Stimulated activated CD4-positive, alpha-beta T cell treated with anti-CD3 and anti-CD28 coated beads, Interleukin-1b, Interleukin-23, amount 100 ng/mL, for 48 hours (primary cell): ENCODE data around the gene MAGI2.

Experiments
- DNase-seq: peaks from one replicate; pipeline ENCODE4 v3.0.0-alpha.2; 2020

Gene MAGI2

DNA sequence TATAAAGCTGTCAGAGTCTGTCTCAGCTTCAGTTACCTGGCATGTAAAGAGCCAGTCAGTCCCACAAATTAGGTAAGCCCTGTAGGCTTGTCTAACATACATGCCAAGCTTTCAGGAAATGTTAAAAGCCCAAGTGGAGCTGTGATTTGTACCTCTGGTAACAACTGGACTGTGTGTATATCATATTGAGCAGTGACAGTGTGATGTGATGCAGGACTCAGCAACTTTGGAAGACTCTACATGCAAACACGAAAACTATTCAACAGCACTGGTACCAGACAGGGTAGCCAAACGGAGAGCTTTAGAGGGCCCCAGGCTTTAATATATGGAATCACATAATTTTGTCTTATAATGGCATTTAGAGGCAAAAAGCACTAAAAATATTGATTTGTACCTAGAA lies 1066.9 kb downstream of the MAGI2 start:
- no peak for DNase-seq

DNA sequence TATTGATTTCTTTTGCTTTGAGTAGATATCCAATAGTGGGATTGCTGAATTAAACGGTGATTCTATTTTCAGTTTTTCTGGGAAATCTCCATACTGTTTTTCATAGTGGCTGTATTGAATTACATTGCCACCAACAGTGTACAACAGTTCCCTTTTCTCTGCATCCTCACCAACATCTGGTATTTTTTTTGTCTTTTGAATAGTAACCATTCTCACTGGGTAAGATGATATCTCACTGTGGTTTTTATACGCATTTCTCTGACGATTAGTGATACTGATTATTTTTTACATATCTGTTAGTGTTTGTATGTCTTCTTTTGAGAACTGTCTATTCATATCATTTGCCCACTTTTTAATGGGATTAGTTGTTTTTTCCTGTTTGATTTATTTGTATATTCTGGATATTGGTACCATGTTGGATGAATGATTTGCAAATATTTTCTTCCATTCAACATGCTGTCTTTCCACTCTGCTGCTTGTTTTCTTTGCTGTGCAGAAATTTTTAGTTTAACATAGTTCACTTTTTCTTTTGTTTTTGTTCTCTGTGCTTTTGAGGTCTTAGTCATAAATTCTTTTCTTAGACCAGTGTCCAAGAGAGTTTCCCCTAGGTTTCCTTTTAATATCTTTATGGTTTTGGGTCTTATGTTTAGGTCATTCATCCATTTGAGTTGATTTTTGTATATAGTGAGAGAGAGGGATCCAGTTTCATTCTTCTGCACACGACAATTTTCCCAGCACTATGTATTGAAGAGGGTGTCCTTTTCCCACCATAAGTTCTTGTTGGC lies 1070.2 kb downstream of the MAGI2 start:
- DNase-seq: no peak

DNA sequence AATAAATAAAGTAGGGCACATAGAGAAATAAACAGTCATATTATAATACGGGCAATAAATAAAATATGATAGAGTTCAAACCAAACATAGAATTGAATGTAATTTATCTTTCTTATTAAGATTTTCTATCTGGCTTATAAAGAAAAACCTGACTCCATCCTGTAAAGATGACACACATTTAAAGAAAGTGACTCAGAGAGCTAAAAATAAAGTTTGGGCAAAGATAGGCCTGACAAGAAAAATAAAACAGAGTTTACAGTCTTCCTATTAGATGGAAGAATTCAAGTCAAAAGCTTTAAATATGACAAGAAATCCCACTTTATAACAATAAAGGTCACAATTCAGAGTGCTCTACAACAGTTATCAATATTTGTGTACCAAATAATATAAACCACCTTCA lies 1074.3 kb downstream of the MAGI2 start:
- no peak for DNase-seq

DNA sequence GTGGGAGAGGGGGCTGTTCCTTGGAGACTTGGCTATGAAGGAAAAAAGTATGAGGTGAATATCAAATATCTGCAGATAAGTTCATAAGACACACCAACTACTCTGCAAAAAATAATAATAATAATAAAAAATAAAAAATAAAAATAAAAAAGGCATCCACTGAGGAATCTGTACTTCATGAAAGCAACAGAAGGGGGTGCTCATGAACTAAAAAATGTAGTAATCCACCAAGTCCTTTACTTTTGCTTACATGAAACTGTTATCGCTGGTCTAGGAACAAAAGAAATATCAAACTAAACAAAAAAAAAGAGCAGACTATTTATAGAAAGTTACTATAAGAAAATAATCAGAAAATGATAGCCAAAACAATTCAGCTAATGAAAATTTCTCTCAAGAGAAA lies 1075.9 kb downstream of the MAGI2 start:
- DNase-seq: no peak

DNA sequence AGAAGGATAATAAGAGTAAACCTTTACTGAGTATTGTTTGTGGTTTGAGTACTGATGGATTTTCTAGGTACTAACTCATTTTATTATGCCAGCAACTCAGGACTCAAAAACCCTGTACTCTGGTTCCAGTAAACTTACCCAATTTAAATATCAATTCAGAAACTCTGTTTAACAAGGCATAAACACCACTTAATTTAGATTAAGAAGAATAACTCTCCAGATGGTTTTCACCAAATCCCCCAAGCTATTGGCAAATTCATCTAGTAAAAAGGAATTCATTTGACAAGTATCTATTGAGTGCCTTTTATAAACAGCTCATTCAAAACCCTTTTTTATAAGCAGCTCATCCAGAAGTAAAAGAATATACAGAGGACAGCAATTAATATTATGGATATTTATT lies 1082.5 kb downstream of the MAGI2 start:
- DNase-seq: no peak

DNA sequence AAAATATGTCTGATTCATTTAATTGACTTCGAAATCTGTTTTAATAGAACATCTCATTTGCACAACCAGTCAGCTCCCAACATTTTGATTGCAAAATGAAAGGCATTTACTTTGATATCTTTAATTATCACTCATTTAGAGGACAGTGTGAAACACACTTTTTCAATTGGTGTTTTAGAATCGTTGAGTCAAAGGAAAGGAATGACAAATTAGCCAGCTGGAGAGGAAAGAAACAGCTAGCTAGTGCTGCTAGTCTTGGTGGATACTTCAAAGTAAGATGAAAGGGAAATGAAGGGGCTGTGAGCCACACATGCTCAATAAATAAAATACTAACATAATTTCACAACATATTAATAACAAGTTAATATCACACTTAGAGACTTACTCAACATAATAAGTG lies 1084.7 kb downstream of the MAGI2 start:
- no peak for DNase-seq

DNA sequence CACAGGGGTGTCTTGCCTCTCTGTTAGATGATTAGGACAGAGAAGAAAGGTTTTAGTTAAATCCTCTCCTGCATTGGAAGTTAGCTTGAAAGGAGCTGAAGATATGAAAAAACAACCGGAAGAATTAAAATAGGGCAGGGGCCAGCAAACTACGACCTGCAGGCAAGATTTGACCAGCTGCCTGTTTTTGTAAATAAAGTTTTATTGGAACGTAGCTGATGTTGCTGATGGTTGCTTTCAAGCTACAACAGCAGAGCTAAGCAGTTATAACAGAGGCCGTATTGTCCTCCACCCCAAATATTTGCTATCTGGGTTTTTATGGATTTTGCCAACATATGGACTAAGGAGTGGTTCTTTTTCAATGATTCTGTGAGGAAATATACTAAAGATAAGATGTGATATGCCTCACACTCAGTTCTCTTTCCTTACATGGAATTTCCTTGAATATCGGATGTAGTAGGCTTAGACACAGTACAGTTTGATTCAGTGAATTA lies 1086.1 kb downstream of the MAGI2 start:
- DNase-seq: no peak

DNA sequence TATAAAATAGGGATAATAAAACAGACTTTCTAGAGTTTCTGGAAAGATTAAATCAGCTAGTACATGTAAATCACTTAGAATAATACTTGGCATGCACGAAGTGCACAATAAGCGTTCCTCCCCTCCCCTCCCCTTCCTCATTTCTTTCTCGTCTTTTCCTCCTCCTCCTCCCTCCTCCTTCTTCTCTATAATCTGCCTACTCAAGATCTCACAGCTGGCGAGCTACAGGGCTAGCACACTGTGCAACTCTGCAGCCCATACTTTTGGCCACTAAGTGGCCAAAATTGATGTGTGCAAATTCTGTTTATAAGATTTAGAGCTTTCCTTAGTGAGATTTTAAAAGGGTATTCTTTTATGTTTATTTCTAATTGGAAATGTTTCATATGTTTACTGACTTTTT lies 1089.6 kb downstream of the MAGI2 start:
- DNase-seq: no peak

DNA sequence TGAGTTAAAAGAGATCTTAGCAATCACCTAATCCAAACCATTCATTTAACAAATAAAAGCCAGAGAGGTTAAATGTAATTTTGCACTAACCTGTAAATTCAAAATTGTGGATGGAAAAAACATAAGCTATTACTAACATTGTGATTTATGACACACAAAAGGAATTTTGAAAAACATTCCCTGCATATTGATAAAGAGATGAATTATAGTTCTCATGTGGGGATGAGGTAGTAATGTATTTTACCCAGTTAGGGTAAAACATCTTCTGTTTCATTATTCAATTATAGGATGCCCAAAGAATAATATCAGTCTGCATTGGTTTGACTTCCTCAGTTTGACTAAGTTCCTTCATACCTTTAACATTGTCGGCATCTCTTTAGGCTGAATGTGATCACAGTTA lies 1093.6 kb downstream of the MAGI2 start:
- DNase-seq: no peak

DNA sequence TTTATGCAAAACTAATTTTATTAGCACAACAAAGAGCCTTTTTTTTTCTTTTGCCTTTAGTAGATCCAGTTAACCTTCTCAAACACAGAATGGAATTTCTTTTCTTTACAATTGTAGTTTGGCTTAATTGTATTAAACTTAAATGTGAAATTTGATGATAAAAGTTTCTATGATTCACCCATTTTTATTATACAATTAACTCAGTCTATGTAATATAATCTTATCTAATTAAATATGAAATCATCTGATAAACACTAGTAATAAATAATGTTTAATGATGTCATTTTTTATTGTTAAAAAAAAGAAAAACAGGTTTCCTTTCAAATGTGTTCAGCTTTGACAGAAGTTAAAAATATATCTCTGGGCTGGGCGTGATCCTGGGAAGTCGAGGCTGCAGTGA lies 1095.8 kb downstream of the MAGI2 start:
- DNase-seq: no peak

DNA sequence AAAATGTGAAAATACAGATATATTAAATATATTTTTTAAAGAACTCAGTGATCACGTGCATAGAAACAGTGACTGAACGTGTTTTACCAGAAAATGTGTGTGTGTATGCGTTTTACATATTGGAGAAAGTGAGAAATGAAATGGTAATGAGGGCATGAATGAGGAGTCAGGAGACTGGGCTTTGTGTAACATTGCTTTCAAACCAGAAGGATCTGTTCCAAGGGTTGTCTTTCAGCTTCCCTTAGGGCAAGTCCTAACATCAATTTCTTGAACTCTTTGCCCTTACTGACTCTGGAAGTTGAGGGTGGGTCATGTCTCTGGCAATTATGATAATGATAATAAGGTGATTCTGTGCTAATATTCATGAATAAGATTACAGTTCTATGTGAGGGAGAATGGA lies 1097.6 kb downstream of the MAGI2 start:
- DNase-seq: no peak

DNA sequence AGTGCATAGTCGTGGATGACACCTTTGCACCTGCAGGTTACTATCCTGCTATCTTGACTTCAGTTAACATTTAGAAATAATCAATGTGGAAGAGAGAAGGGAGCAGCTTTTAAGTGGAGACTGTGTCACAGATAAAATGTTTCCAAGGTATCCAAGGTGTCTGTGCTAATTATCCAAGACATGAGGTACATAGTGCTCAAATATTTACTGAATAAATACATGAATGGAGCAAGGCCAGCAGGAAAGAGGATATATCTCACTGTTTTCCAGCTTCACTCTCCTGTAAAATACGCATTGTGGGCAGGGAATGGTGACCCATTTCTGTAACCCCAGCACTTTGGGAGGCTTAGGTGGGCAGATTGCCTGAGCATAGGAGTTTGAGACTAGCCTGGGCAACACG lies 1102.5 kb downstream of the MAGI2 start:
- DNase-seq: no peak

DNA sequence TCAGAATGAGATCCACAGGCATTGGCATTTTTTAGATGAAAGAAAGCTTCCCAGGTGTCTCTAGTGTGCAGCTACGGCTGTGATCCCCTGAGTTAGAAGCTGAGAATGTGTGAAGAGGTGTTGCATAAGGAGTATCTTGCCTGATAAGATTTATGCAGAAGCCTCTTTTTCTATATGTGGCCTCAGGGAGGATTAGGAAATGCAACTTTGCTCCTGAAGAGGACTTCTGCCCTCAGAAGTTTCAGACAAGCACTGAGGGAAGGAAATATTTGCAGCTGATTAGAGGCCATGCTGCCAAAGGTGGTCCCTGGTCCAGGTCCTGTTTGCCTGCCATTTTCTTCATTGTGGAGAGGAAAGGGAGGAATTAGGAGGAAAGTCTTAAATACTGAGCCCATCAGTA lies 1103.1 kb downstream of the MAGI2 start:
- no peak for DNase-seq

DNA sequence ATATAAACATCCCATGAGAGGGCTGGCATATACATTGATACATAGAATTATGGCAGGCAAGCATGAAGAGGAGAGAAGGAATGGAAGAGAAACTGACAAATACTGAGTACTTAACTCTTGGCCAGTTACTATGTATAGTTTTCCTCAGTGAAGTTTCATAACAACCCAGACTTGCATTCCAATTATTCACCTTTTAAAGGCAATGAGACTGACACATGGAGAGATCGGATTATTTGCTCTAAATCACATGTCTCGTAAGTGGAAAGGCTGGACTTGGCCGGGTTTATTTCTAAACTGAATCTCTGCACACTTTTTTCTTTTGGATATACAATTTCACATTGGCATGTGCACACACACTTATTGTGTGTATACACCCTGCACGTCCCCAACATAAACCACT lies 1106.6 kb downstream of the MAGI2 start:
- no peak for DNase-seq

DNA sequence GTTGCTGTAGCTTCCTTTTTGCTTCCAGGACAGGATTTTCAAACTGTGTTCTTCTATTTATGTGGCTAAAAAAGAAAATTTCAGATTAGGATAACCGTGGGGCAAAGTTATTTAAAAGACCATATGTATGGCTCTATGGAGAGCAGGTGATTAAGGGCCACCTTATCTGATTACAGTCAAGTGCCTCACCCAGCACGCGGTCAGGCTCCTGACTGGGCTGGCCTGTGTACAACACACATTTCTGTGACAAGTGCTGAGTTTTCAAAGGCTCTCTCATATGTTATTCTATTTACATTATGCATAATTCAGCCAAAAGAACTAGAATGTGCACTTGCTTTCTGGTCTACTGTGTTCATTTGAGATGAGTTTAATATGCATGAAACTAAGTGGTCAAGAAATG lies 1107.5 kb downstream of the MAGI2 start:
- DNase-seq: no peak

DNA sequence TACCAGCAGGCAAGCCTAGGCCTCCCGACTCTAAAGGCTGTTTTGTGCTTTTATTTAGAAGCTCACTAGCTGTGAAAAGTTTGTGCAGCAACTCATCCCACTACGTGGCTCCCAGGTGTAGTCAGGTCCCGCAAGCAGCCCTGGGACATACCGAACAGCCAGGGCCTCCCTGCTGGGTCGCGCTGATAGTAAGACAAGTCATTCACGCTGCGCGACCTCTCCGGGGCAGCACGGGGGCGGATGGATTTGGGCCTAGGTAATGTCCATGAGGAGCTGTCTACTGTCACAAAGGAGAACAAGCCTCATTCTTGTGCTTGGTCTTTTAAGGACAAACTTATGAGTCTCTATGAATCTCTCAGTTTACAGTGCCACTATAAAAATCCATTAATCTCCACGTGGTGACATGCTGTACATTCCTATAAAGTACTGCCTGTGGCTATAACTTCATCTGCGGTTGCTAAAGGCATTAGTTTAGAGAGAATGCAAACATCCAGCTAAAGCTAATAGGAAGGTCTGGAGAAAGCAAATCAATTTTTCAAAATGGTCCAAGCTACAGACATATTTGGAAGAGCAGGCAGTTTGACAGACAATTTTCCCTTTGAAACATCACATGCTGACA lies 1108.1 kb downstream of the MAGI2 start:
- no peak for DNase-seq

DNA sequence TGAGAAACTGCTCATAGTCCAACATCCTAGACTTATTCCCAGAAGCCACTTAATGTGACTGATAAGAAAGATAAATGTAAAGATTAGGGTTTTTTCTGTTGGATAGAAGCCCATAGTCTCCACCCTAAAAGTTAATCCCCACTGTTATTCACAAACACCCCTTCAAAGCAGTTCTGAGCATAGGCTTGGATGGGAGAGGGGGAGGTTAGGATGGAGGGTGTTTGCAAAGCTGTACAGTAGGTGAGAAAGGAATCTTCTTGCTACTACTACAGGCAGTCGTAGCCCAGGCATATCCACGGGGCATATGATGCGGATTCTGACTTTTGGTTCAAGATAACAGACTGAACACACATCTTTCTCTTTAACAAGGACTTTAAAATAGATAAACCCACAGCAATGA lies 1119.0 kb downstream of the MAGI2 start:
- DNase-seq: no peak

DNA sequence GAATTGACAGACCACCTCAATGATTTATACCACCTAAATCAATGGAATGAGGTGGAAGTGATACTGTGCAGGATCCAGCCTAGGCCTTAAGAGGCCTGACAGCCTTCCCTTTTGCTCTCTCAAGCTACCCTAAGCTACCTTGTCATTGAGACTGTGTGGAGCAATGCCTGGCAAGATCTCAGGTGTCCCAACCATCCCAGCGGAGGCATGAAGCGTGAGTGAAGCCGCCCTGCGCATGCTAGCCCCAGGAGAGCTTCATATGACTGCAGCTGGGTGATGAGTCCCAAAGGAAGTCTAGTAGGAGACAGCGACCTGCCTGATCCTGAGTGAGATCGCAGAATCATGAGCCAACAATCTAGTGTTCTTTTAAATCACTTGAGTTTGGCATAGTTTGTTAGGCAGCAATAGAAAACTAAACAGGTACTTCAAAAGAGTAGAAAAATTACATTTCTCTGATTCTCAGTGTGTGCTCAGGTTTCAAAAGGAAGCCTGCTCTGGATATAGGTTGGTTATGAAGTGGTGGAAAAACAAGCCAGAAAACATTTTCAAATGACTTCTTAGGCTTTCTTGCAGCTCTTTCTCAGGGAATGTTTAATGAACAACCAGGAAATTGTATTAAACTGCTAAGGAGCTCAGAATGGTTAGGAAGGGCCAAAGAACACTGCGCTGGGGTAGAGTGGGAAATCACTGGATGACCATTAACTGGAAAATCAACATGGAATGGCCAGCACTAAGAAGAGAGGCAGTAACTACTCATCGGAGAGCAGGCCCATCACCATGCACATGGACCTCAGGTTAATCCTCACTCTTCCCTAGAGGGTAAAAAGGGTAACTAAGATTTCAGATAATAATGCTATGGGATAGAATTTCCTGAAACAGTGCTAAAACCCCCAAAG lies 1119.7 kb downstream of the MAGI2 start:
- no peak for DNase-seq

DNA sequence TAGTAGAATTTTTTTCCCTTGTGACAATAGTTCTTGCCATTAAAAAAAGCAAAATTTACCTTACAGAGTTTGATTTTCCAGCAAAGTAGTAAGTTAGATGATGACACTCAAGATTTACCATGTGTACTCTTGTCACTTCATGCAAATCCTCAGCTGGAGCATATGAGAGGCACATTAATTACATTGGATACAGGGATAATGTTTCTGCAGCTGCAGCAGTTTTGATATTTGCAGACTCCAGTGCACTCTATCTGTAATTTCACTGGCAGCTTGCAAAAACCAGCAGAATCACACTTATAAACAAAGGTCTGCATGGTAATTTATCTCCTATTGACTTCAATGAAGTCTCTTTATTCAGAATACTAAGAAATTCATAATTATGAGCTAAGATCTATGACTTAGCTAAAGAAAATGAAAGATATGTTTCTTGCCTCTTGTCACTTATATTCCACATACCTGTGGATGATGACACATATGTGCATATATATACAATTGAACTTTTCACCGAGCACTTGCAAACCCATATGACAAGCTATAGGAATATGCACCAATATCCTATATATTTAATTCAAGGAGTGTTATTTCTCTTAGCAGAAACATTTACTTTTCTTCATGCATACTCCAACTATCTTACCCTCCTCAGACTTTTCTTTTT lies 1124.3 kb downstream of the MAGI2 start:
- DNase-seq: no peak

DNA sequence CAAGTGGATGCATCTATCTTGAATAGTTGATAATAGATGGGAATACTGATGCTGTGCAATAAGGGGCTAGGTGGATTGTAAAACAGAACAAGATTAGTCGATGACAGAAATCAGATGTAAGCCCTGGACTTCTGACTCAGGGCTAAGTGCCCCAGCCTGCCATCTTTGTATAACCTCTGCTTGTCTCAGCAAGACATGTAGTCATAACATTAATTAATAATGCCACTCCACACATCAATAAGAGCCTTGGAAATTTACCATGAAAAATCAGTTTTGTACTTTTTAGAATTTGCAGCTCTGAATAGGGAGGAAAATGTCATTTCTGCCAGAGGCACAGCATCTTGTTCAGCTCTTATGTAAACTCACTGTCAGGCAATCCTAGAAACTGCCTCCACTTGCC lies 1125.7 kb downstream of the MAGI2 start:
- DNase-seq: no peak

DNA sequence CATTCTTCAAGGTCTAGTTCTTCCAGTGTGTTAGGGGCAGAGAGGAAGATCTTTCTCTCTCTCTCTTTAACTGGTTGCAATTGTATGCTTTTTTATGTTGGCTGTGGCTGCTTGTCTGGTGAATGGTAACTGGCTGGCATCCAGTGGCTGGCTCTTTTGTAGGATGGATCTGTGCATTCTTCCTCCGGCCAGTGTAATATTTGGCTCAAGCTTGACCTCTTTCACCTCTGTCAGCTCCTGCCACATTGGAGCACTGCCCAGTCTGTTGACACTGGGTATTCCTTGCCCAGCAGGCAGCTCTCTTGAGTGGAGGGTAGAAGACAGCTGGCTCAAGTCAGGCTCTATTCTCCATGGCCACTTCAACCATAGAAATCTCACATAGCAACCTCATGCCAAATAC lies 1126.6 kb downstream of the MAGI2 start:
- DNase-seq: no peak

DNA sequence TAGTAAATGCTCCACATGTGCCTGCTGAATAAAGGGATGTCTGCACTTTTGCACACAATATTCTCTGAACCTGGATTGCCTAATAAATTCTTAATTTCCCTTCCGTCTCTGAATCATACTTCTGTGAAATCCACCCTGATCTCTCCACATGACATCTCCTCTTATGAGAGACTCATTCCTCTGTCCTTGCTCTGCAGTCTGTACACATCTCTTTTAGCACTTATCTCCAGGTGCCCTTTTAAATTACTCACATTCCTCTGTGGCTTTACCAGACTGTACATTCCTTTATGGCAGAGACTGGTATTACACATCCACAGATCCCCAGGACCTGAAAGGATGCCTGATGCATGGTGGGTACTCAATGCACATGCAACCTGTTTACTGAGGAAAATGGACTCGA lies 1127.3 kb downstream of the MAGI2 start:
- DNase-seq: no peak

DNA sequence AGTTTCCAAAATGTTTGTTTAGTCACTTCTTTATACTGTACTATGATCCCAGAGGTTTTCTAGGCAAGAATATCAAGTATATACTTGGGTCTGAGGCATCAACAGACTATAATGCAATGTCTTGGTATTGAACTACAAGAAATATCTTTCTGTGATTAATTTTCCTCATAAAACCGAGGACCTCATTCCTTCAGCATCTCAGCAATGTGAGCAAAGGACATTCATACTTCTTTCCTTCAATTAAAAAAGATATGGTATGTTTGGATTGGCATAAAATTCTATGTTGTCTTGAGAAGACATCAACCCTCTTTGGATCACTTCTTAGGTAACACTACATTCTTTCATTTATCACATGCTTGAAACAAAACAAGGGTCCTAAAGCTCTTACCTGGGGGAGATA lies 1130.3 kb downstream of the MAGI2 start:
- DNase-seq: no peak
